Tibial nerve (tissue), 4 donors: ENCODE data around the gene P3R3URF.

ENCODE experiments used
- EP300 ChIP-seq, 2 donors: sonication (generic); formaldehyde crosslinking; IDR thresholded peaks; one replicate each; pipeline ENCODE4 v1.6.1; 2017; ENCODE audit warnings: antibody characterized with exemption in 2 of 2, mild to moderate bottlenecking in 1 of 2
- POLR2A ChIP-seq, 2 donors: fragments of 450-650 bp; IDR thresholded peaks; one replicate each; pipeline ENCODE4 v1.6.1; 2017; ENCODE audit warnings: antibody characterized with exemption in 2 of 2, mild to moderate bottlenecking in 2 of 2, moderate library complexity in 2 of 2
- TF ChIP-seq, protein P1 (sequence below), 5 experiments: fragments of 200-600 bp in 3 of 5; fragments of 450-650 bp in 2 of 5; sonication (generic) in 3 of 5; IDR thresholded peaks; one replicate each; pipeline ENCODE4 v1.5.1; 2016 to 2019; ENCODE audit warnings: antibody characterized with exemption in 5 of 5, mild to moderate bottlenecking in 3 of 5, moderate library complexity in 2 of 5

DNA sequence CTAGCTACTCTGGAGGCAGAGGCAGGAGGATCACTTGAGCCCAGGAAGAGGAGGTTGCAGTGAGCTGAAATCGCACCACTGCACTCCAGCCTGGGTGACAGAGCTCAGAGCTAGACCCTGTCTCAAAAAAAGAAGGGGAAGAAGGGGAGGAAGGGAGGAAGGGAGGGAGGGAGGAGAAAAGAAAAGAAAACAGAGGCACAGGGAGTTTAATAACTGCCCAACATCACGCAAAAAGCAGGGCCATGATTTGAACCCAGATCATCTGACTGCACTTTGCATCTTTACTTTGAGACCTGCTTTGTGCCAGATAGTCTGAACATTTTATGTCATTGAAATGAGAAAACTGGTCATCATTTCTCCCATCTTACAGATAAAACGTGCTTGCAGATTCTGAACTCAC is 28.9 kb upstream of the P3R3URF start:
- TF ChIP-seq, protein P1, sequence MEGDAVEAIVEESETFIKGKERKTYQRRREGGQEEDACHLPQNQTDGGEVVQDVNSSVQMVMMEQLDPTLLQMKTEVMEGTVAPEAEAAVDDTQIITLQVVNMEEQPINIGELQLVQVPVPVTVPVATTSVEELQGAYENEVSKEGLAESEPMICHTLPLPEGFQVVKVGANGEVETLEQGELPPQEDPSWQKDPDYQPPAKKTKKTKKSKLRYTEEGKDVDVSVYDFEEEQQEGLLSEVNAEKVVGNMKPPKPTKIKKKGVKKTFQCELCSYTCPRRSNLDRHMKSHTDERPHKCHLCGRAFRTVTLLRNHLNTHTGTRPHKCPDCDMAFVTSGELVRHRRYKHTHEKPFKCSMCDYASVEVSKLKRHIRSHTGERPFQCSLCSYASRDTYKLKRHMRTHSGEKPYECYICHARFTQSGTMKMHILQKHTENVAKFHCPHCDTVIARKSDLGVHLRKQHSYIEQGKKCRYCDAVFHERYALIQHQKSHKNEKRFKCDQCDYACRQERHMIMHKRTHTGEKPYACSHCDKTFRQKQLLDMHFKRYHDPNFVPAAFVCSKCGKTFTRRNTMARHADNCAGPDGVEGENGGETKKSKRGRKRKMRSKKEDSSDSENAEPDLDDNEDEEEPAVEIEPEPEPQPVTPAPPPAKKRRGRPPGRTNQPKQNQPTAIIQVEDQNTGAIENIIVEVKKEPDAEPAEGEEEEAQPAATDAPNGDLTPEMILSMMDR (IDR thresholded peaks at IDR 0.05): no peak
- TF ChIP-seq EP300 (IDR thresholded peaks at IDR 0.05): no peak
- no peak for TF ChIP-seq POLR2A (IDR thresholded peaks at IDR 0.05)
